Measurements from ENCODE around the gene FTSJ3. TPM values are rescaled to one million over a fixed set of nuclear protein-coding genes. Genes with fewer than 3 reads are reported as not detected.

FTSJ3 gene
- total and polyA plus RNA-seq, 10 of the 15 experiments (the other 5 are each of a cell fraction or from before 2014, with no cell fraction given) = 17.2 to 79.2 (median 50.4) TPM

- TF ChIP-seq CBX3 (IDR thresholded peaks at IDR 0.05; ENCODE audit: borderline replicate concordance, low read depth) (no peak), BCL11A (IDR thresholded peaks at IDR 0.05; ENCODE audit: low read depth, low read length) (no peak), SPI1 (IDR thresholded peaks at IDR 0.05; ENCODE audit: borderline replicate concordance, insufficient read depth, low read depth, low read length) (no peak), TBL1XR1 (IDR thresholded peaks at IDR 0.05; ENCODE audit: low read depth, low read length) (no peak), RAD21 (IDR thresholded peaks at IDR 0.05; ENCODE audit: insufficient read depth, low read depth, low read length) (no peak), HDGF (IDR thresholded peaks at IDR 0.05) (no peak)
- BruUV-seq (replicated peaks) = no TSS peak
- Histone ChIP-seq H3K9ac (ENCODE audit: control insufficient read depth, insufficient read depth, low read length) (no peak overlapping the region), H3K9me3 (replicated peaks; ENCODE audit: control insufficient read depth, insufficient read depth, low read length) (peaks cover 5% of the 10 kb centered on the region; the same call in 2 of the 3 replicates), H3K27ac (ENCODE audit: control insufficient read depth, insufficient read depth) (no peak overlapping the region), H4K20me1 (ENCODE audit: control insufficient read depth, insufficient read depth) (no peaks in the 10 kb centered on the region), H2AFZ (ENCODE audit: control insufficient read depth, low read depth, low read length) (no peak overlapping the region; the same call in 1 of the 2 replicates), H3K27me3 (replicated peaks in 1 of 2; ENCODE audit: control insufficient read depth in 2 of 2, insufficient read depth in 2 of 2, low read length in 1 of 2) (no peaks in the 10 kb centered on the region), H3K4me1 (ENCODE audit: control insufficient read depth, insufficient read depth, low read length) (peaks cover 12% of the 10 kb centered on the region), H3K4me3 (no peak overlapping the region), H3K79me2 (ENCODE audit: control insufficient read depth, insufficient read depth, low read length) (peaks cover 1% of the 10 kb centered on the region), H3K36me3 (ENCODE audit: control insufficient read depth in 2 of 2, insufficient read depth in 2 of 2, low read length in 1 of 2) (no peaks in the 10 kb centered on the region), H3K4me2 (ENCODE audit: control insufficient read depth, insufficient read depth) (no peak overlapping the region)
- SMC1A ChIA-PET (ENCODE audit: uncharacterized antibody, unreplicated experiment) = no interaction called here
- 79% methylated on average over 3 of the region's 3 CpGs for WGBS (ENCODE audit: insufficient coverage, insufficient replicate concordance, low lambda C conversion rate, missing lambda C conversion rate)
- in situ Hi-C loops (cut with MboI) = loop anchor here (10.0 to 25.0 kb wide), 2 partner anchors 410 to 657 kb away; partner anchors contain the start of genes CEP95, CYB561 and DDX5
- FAIRE-seq = no peak
- no peak for ATAC-seq
- POLR2A ChIA-PET = interaction anchor here (0.6 to 2.0 kb wide), 2 partner anchors 12 to 507 kb away, joined by 3 to 6 read pairs; no protein-coding TSS in a partner anchor
- RAD21 ChIA-PET (ENCODE audit: unreplicated experiment) = no interaction called here
- no peak for DNase-seq (ENCODE audit: low read depth, low spot score)
- CTCF ChIA-PET = interaction anchor here (1.0 to 7.0 kb wide), 4 partner anchors 13 to 35 kb away, joined by 3 to 51 read pairs (median 6); partner anchors contain the start of gene GH2
- intact Hi-C loops (cut with micrococcal nuclease; ENCODE audit: unreplicated experiment) = no loop called here
These were observed 20.2 kb upstream of the FTSJ3 start for GRCh38 chr17:63847525-63848249.

GRCh38 chr17:63845509-63845908, 18.0 kb upstream of the FTSJ3 start:
- Histone ChIP-seq H3K9me3 (replicated peaks; ENCODE audit: control insufficient read depth, insufficient read depth, low read length) (peaks cover 5% of the 10 kb centered on the region; the same call in 2 of the 3 replicates), H3K4me3 (no peak overlapping the region), H3K4me2 (ENCODE audit: control insufficient read depth, insufficient read depth) (no peak overlapping the region), H3K9ac (ENCODE audit: control insufficient read depth, insufficient read depth, low read length) (no peak overlapping the region), H3K4me1 (ENCODE audit: control insufficient read depth, insufficient read depth, low read length) (peaks cover 20% of the 10 kb centered on the region), H3K27ac (ENCODE audit: control insufficient read depth, insufficient read depth) (no peak overlapping the region), H2AFZ (ENCODE audit: control insufficient read depth, low read depth, low read length) (no peak overlapping the region), H3K36me3 (ENCODE audit: control insufficient read depth in 2 of 2, insufficient read depth in 2 of 2, low read length in 1 of 2) (no peaks in the 10 kb centered on the region), H3K79me2 (ENCODE audit: control insufficient read depth, insufficient read depth, low read length) (peaks cover 23% of the 10 kb centered on the region), H4K20me1 (ENCODE audit: control insufficient read depth, insufficient read depth) (no peaks in the 10 kb centered on the region), H3K27me3 (replicated peaks in 1 of 2; ENCODE audit: control insufficient read depth in 2 of 2, insufficient read depth in 2 of 2, low read length in 1 of 2) (no peaks in the 10 kb centered on the region)
- in situ Hi-C loops (cut with MboI) = loop anchor here (10.0 to 25.0 kb wide), 2 partner anchors 408 to 659 kb away; partner anchors contain the start of genes CEP95, CYB561 and DDX5
- 56% methylated on average over 1 of the region's 1 CpG for WGBS (ENCODE audit: insufficient coverage, insufficient replicate concordance, low lambda C conversion rate, missing lambda C conversion rate)
- ATAC-seq (no peak), FAIRE-seq (no peak), DNase-seq (ENCODE audit: low read depth, low spot score) (no peak)
- ChIA-PET RAD21 (ENCODE audit: unreplicated experiment) (no interaction called here), SMC1A (ENCODE audit: uncharacterized antibody, unreplicated experiment) (no interaction called here), CTCF (interaction anchor here (0.6 to 7.0 kb wide), 4 partner anchors 15 to 435 kb away, joined by 3 to 51 read pairs (median 4); no protein-coding TSS in a partner anchor), POLR2A (no interaction called here)
- BruUV-seq (replicated peaks) = no TSS peak
- intact Hi-C loops (cut with micrococcal nuclease; ENCODE audit: unreplicated experiment) = no loop called here
- TF ChIP-seq NBN (IDR thresholded peaks at IDR 0.05) (no peak), MTA2 (IDR thresholded peaks at IDR 0.05; ENCODE audit: low read depth) (no peak), MXI1 (IDR thresholded peaks at IDR 0.05; ENCODE audit: low read depth, low read length) (no peak), NR2F1 (conservative IDR thresholded peaks at IDR 0.05) (no peak), EED (IDR thresholded peaks at IDR 0.05; ENCODE audit: low read depth) (no peak), REST (IDR thresholded peaks at IDR 0.05; ENCODE audit: low read depth, low read length) (no peak)
